ENCODE measurements around the gene ARHGAP15.

Gene ARHGAP15

DNA sequence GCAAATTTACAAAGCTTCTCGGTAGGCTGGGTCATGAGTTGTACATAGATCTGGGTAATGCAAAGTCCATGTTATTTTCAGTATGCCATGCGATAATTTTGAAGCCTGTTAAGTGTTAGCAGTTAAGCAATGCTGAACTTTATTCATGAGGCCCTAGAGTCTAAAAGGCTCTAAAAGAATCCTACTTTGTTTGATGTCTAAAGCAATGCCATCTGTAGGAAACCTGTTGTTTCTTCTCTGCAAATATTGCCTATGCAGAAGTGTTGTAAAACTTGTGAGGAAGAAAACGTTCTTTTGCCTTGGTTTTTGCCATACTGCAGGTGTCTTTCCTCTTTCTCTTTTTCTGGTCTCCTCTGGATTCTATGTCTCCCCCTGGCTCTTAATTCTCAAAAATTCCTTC is 9.1 kb downstream of the ARHGAP15 start:
- TF ChIP-seq FOXM1 (IDR thresholded peaks at IDR 0.05; ENCODE audit: borderline replicate concordance, low read depth) (no peak), EP300 (IDR thresholded peaks at IDR 0.05; ENCODE audit: borderline replicate concordance) (no peak), NFIC (IDR thresholded peaks at IDR 0.05) (no peak)

DNA sequence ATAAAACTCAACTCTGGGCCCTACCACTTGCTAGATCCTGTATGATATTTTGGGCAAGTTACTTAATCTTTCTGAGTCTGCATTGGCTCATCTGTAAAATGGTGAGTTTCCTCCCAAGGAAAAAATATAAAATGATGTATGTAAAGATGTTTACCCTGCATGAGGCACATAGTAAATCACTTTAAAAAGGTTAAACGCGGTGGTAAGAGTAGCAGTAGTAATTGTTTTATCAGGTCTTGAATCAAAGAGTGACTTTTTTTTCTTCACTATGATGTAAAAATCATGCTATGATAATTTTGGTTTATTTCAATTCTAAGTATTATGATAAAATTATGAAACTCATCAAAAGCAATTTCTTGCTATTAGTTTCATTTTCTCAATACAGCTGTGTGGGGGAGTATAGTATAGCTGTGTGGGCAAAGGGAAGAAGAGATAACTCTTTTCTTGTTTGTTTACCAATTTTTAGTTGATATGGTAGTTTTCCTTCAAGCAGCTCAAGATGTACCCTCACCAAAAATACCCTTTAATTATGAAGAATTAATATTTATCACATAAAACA is 10.7 kb downstream of the ARHGAP15 start:
- no peak for TF ChIP-seq TEAD4 (IDR thresholded peaks at IDR 0.05)
- TF ChIP-seq YY1 (IDR thresholded peaks at IDR 0.05; ENCODE audit: low read depth): no peak
- no peak for TF ChIP-seq EP300 (IDR thresholded peaks at IDR 0.05; ENCODE audit: borderline replicate concordance)
- no peak for TF ChIP-seq EGR1 (IDR thresholded peaks at IDR 0.05)
- no peak for TF ChIP-seq ZBTB7A (IDR thresholded peaks at IDR 0.05; ENCODE audit: low read depth)
- no peak for TF ChIP-seq RAD21 (IDR thresholded peaks at IDR 0.05; ENCODE audit: low read depth)
- no peak for TF ChIP-seq FOXM1 (IDR thresholded peaks at IDR 0.05; ENCODE audit: borderline replicate concordance, low read depth)
- TF ChIP-seq, protein P1, sequence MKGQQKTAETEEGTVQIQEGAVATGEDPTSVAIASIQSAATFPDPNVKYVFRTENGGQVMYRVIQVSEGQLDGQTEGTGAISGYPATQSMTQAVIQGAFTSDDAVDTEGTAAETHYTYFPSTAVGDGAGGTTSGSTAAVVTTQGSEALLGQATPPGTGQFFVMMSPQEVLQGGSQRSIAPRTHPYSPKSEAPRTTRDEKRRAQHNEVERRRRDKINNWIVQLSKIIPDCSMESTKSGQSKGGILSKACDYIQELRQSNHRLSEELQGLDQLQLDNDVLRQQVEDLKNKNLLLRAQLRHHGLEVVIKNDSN (IDR thresholded peaks at IDR 0.05): no peak
- TF ChIP-seq, protein P2, sequence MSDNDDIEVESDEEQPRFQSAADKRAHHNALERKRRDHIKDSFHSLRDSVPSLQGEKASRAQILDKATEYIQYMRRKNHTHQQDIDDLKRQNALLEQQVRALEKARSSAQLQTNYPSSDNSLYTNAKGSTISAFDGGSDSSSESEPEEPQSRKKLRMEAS (IDR thresholded peaks at IDR 0.05): no peak
- no peak for TF ChIP-seq TCF12 (IDR thresholded peaks at IDR 0.05; ENCODE audit: low read depth)
- no peak for TF ChIP-seq CEBPB (IDR thresholded peaks at IDR 0.05)
- no peak for TF ChIP-seq CREB1 (IDR thresholded peaks at IDR 0.05; ENCODE audit: low read depth)
- TF ChIP-seq, protein P3, sequence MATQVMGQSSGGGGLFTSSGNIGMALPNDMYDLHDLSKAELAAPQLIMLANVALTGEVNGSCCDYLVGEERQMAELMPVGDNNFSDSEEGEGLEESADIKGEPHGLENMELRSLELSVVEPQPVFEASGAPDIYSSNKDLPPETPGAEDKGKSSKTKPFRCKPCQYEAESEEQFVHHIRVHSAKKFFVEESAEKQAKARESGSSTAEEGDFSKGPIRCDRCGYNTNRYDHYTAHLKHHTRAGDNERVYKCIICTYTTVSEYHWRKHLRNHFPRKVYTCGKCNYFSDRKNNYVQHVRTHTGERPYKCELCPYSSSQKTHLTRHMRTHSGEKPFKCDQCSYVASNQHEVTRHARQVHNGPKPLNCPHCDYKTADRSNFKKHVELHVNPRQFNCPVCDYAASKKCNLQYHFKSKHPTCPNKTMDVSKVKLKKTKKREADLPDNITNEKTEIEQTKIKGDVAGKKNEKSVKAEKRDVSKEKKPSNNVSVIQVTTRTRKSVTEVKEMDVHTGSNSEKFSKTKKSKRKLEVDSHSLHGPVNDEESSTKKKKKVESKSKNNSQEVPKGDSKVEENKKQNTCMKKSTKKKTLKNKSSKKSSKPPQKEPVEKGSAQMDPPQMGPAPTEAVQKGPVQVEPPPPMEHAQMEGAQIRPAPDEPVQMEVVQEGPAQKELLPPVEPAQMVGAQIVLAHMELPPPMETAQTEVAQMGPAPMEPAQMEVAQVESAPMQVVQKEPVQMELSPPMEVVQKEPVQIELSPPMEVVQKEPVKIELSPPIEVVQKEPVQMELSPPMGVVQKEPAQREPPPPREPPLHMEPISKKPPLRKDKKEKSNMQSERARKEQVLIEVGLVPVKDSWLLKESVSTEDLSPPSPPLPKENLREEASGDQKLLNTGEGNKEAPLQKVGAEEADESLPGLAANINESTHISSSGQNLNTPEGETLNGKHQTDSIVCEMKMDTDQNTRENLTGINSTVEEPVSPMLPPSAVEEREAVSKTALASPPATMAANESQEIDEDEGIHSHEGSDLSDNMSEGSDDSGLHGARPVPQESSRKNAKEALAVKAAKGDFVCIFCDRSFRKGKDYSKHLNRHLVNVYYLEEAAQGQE (IDR thresholded peaks at IDR 0.05; ENCODE audit: low read depth): no peak
- no peak for TF ChIP-seq NFIC (IDR thresholded peaks at IDR 0.05)
- no peak for TF ChIP-seq TAF1 (IDR thresholded peaks at IDR 0.05; ENCODE audit: low read depth)

DNA sequence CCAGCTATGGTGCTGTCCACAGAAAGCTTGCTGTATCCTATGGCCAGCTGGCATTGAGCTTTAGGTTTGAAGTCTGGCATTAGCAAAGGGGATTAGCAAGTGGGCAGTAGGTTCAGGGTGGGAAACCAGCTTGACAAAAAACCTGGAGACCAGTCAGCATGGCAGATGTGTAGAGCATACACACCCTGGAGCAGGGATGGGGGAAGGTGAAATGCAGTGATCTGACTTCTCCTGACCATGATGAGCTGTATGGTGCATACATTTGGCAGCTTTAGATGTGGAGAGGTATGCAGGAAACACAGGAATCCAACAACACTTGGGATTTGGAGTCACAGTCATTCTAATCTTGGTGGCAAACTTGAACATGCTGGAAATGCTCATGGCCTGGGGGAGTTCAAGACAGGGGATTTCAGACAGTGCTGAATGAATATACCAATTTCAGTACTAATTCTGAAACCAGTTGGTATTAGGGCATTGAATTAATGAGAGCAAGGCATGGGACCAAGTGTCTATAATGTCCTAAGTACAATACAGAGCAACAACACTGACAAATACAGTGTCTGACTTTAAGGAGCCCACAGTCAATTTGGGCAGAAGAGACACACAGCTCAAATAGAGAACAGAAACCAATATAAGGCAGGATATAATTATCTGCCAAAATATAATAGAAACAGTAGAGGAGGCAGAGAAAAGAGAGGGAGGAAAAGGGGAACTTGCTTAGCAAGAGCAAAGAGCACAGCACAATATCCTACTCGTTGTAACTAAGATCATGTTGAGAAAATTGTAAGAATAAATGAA is 11.8 kb downstream of the ARHGAP15 start:
- TF ChIP-seq CREB1 (IDR thresholded peaks at IDR 0.05; ENCODE audit: low read depth) (no peak), EGR1 (IDR thresholded peaks at IDR 0.05) (no peak), TEAD4 (IDR thresholded peaks at IDR 0.05) (no peak), CEBPB (IDR thresholded peaks at IDR 0.05) (no peak), TAF1 (IDR thresholded peaks at IDR 0.05; ENCODE audit: low read depth) (no peak), NFIC (IDR thresholded peaks at IDR 0.05) (no peak), YY1 (IDR thresholded peaks at IDR 0.05; ENCODE audit: low read depth) (no peak), ZBTB7A (IDR thresholded peaks at IDR 0.05; ENCODE audit: low read depth) (no peak), TCF12 (IDR thresholded peaks at IDR 0.05; ENCODE audit: low read depth) (no peak), RAD21 (IDR thresholded peaks at IDR 0.05; ENCODE audit: low read depth) (no peak), EP300 (IDR thresholded peaks at IDR 0.05; ENCODE audit: borderline replicate concordance) (no peak), FOXM1 (IDR thresholded peaks at IDR 0.05; ENCODE audit: borderline replicate concordance, low read depth) (no peak)
- TF ChIP-seq, protein P2 (IDR thresholded peaks at IDR 0.05): no peak
- TF ChIP-seq, protein P3 (IDR thresholded peaks at IDR 0.05; ENCODE audit: low read depth): no peak
- TF ChIP-seq, protein P1 (IDR thresholded peaks at IDR 0.05): no peak

DNA sequence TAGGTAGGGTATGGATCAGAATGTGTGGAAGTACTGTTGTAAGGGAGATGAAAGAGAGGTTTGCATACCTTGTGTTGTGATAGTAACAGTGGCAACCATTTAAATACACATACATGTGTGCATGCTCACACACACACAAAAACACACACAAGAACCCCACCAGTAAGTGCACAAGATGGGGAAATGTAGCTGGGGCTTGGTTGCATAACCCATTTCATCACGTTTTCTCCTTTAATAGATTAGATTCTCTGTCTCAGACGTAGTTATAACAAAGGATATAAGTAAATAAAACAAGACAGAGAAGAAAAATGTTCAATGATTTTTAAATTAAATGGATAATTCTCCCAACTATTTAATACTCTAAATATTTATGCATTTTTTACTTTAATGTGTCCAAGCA is 13.4 kb downstream of the ARHGAP15 start:
- TF ChIP-seq TEAD4 (IDR thresholded peaks at IDR 0.05): no peak
- TF ChIP-seq TCF12 (IDR thresholded peaks at IDR 0.05; ENCODE audit: low read depth): no peak
- TF ChIP-seq ZBTB7A (IDR thresholded peaks at IDR 0.05; ENCODE audit: low read depth): no peak
- TF ChIP-seq EP300 (IDR thresholded peaks at IDR 0.05; ENCODE audit: borderline replicate concordance): no peak
- no peak for TF ChIP-seq TAF1 (IDR thresholded peaks at IDR 0.05; ENCODE audit: low read depth)
- TF ChIP-seq, protein P1 (IDR thresholded peaks at IDR 0.05): no peak
- TF ChIP-seq FOXM1 (IDR thresholded peaks at IDR 0.05; ENCODE audit: borderline replicate concordance, low read depth): no peak
- TF ChIP-seq YY1 (IDR thresholded peaks at IDR 0.05; ENCODE audit: low read depth): no peak
- TF ChIP-seq NFIC (IDR thresholded peaks at IDR 0.05): no peak
- no peak for TF ChIP-seq CREB1 (IDR thresholded peaks at IDR 0.05; ENCODE audit: low read depth)
- no peak for TF ChIP-seq CEBPB (IDR thresholded peaks at IDR 0.05)
- TF ChIP-seq, protein P3 (IDR thresholded peaks at IDR 0.05; ENCODE audit: low read depth): no peak
- no peak for TF ChIP-seq EGR1 (IDR thresholded peaks at IDR 0.05)
- TF ChIP-seq, protein P2 (IDR thresholded peaks at IDR 0.05): no peak

Data from Ishikawa (cell line).